Neural cell (in vitro differentiated cells): ENCODE measurements around the gene STN1. TPM values are rescaled to one million over a fixed set of nuclear protein-coding genes. Genes with fewer than 3 reads are reported as not detected.

Experiments
- H2AFZ ChIP-seq: fragments of 200-600, 300-800 bp; sonication (generic), shearing (Covaris generic); 2 replicates; pipeline ENCODE4 v1.6.0; 2014; ENCODE audit warnings: low read depth, mild to moderate bottlenecking, antibody characterized with exemption, low read length, moderate library complexity
- H3F3A ChIP-seq: fragments of 200-600 bp; shearing (Covaris generic); 2 replicates; pipeline ENCODE4 v1.6.1; 2016; ENCODE audit warnings: mild to moderate bottlenecking, moderate library complexity, mixed read lengths, antibody characterized with exemption, low read length; ENCODE audit not compliant: insufficient read depth, poor library complexity, severe bottlenecking
- H3K27ac ChIP-seq: fragments of 200-600, 300-800 bp; sonication (generic), shearing (Covaris generic); 2 replicates; pipeline ENCODE4 v1.5.1; 2014; ENCODE audit warnings: mild to moderate bottlenecking, low read length, moderate library complexity
- H3K27me3 ChIP-seq: fragments of 300-800, 200-600 bp; sonication (generic), shearing (Covaris generic); 2 replicates; pipeline ENCODE4 v1.6.0; 2014; ENCODE audit warnings: mild to moderate bottlenecking, low read depth, low read length, moderate library complexity; ENCODE audit not compliant: insufficient read depth
- H3K36me3 ChIP-seq: fragments of 300-800, 200-600 bp; sonication (generic), shearing (Covaris generic); 2 replicates; pipeline ENCODE4 v1.5.1; 2014; ENCODE audit warnings: mild to moderate bottlenecking, antibody characterized with exemption, low read length, moderate library complexity; ENCODE audit not compliant: insufficient read depth
- H3K4me2 ChIP-seq: fragments of 300-800, 200-600 bp; sonication (generic), shearing (Covaris generic); 2 replicates; pipeline ENCODE4 v1.6.0; 2014; ENCODE audit warnings: mild to moderate bottlenecking, low read length
- H3K4me3 ChIP-seq: fragments of 300-800, 200-600 bp; sonication (generic), shearing (Covaris generic); 2 replicates; pipeline ENCODE4 v1.5.1; 2014; ENCODE audit warnings: mild to moderate bottlenecking, low read length, moderate library complexity
- H3K79me2 ChIP-seq: fragments of 200-600 bp; shearing (Covaris generic); replicated peaks from 2 replicates; pipeline ENCODE4 v1.6.0; 2014; ENCODE audit warnings: mild to moderate bottlenecking, low read length, moderate library complexity; ENCODE audit not compliant: insufficient read depth
- H3K9ac ChIP-seq: fragments of 300-800, 200-600 bp; sonication (generic), shearing (Covaris generic); 2 replicates; pipeline ENCODE4 v1.6.1; 2016; ENCODE audit warnings: mild to moderate bottlenecking, low read length, mixed read lengths
- H3K9me2 ChIP-seq: fragments of 200-600 bp; shearing (Covaris generic); 2 replicates; pipeline ENCODE4 v1.6.1; 2016; ENCODE audit warnings: mild to moderate bottlenecking, low read length, mixed read lengths; ENCODE audit not compliant: insufficient read depth
- H3K9me3 ChIP-seq: fragments of 200-600, 300-800 bp; sonication (generic), shearing (Covaris generic); 2 replicates; pipeline ENCODE4 v1.6.1; 2016; ENCODE audit warnings: mild to moderate bottlenecking, mixed run types, low read length, moderate library complexity, mixed read lengths
- H4K20me1 ChIP-seq: fragments of 200-600 bp; shearing (Covaris generic); 2 replicates; pipeline ENCODE4 v1.6.1; 2016; ENCODE audit warnings: mild to moderate bottlenecking, mixed run types; ENCODE audit not compliant: insufficient read depth
- CTCF ChIP-seq: fragments of 450-650 bp; IDR thresholded peaks from 2 replicates; pipeline ENCODE4 v1.5.1; 2014; ENCODE audit warnings: antibody characterized with exemption, mild to moderate bottlenecking, moderate library complexity; ENCODE audit not compliant: poor library complexity, severe bottlenecking
- EP300 ChIP-seq: fragments of 450-650 bp; conservative IDR thresholded peaks from 2 replicates; pipeline ENCODE4 v1.6.1; 2014; ENCODE audit warnings: antibody characterized with exemption, mild to moderate bottlenecking, moderate library complexity; ENCODE audit not compliant: poor library complexity, severe bottlenecking
- EZH2 ChIP-seq: fragments of 200-600, 300-800 bp; shearing (Covaris generic), sonication (generic); IDR thresholded peaks from 2 replicates; pipeline ENCODE4 v1.6.1; 2014; ENCODE audit warnings: antibody characterized with exemption, low read length, borderline replicate concordance, mild to moderate bottlenecking; ENCODE audit not compliant: insufficient read depth, poor library complexity, severe bottlenecking
- MXI1 ChIP-seq: fragments of 450-650 bp; conservative IDR thresholded peaks from 2 replicates; pipeline ENCODE4 v1.6.1; 2014; ENCODE audit warnings: antibody characterized with exemption, mild to moderate bottlenecking; ENCODE audit not compliant: poor library complexity, severe bottlenecking
- POLR2AphosphoS5 ChIP-seq: IDR thresholded peaks from 2 replicates; pipeline ENCODE4 v1.6.1; 2012
- RAD21 ChIP-seq: fragments of 450-650 bp; conservative IDR thresholded peaks from 2 replicates; pipeline ENCODE4 v1.6.1; 2014; ENCODE audit warnings: antibody characterized with exemption, mild to moderate bottlenecking, moderate library complexity
- REST ChIP-seq: IDR thresholded peaks from 2 replicates; pipeline ENCODE4 v1.6.1; 2012; ENCODE audit warnings: borderline replicate concordance
- SMC3 ChIP-seq: fragments of 450-650 bp; conservative IDR thresholded peaks from 2 replicates; pipeline ENCODE4 v1.6.1; 2014; ENCODE audit warnings: antibody characterized with exemption, mild to moderate bottlenecking, moderate library complexity; ENCODE audit not compliant: poor library complexity
- TAF1 ChIP-seq: IDR thresholded peaks from 2 replicates; pipeline ENCODE4 v1.6.1; 2012; ENCODE audit warnings: low read depth
- polyA plus RNA-seq: library from polyadenylated mRNA; depleted of rRNA; stranded (reverse); fragments of >200 nt; gene quantifications from 2 replicates; pipeline ENCODE4 v1.2.3, GENCODE V29; 2014

STN1 gene
- polyA plus RNA-seq, 1 donor from 2014 or later = 9.4 TPM

GRCh38 chr10:103854686-103855391 lies 63.1 kb downstream of the STN1 start:
- TF ChIP-seq CTCF (peak; percentile 62), SMC3 (peak; percentile 1), REST (peak; percentile 14), EZH2 (no peak), TAF1 (peak; percentile 59), RAD21 (no peak), POLR2AphosphoS5 (peak; percentile 24), MXI1 (no peak), EP300 (no peak)
- Histone ChIP-seq H3K9me3 (no peaks in the 10 kb centered on the region), H3F3A (no peaks in the 10 kb centered on the region), H3K27ac (peak overlapping the region; percentile 68), H3K9me2 (no peaks in the 10 kb centered on the region), H3K79me2 (peaks cover 14% of the 10 kb centered on the region), H3K9ac (peak overlapping the region; percentile 80), H3K36me3 (no peaks in the 10 kb centered on the region), H3K4me2 (peak overlapping the region; percentile 81), H3K4me3 (peak overlapping the region; percentile 92), H2AFZ (peak overlapping the region; percentile 46), H4K20me1 (no peaks in the 10 kb centered on the region), H3K27me3 (no peaks in the 10 kb centered on the region)

GRCh38 chr10:103854265-103854685 lies 63.7 kb downstream of the STN1 start:
- peaks cover 14% of the 10 kb centered on the region for H3K79me2 ChIP-seq

More at GRCh38 chr10:103854265-103854685, 63.7 kb downstream of the STN1 start:
- Histone ChIP-seq H2AFZ (peak overlapping the region; percentile 46), H3K27ac (peak overlapping the region; percentile 68), H3K9ac (peak overlapping the region; percentile 80), H3K36me3 (no peaks in the 10 kb centered on the region), H3K27me3 (no peaks in the 10 kb centered on the region), H3K9me2 (no peaks in the 10 kb centered on the region), H3K4me3 (peak overlapping the region; percentile 92), H3F3A (no peaks in the 10 kb centered on the region), H3K9me3 (no peaks in the 10 kb centered on the region), H3K4me2 (peak overlapping the region; percentile 81), H4K20me1 (no peaks in the 10 kb centered on the region)
- TF ChIP-seq SMC3 = peak; percentile 18
- TF ChIP-seq CTCF = peak; percentile 15
- TF ChIP-seq TAF1 = no peak
- TF ChIP-seq POLR2AphosphoS5 = no peak
